ENCODE measurements around the gene TTC12. TPM values are rescaled to one million over a fixed set of nuclear protein-coding genes. Genes with fewer than 3 reads are reported as not detected.

Gene TTC12
- total and polyA plus RNA-seq, 2 of the 13 experiments (the other 11 are each of a cell fraction or from before 2014, with no cell fraction given): 5.4 to 11.6 TPM

- ATAC-seq (no peak), DNase-seq (ENCODE audit: low spot score) (no peak), FAIRE-seq (no peak)
- in situ Hi-C loops (cut with HindIII; ENCODE audit: extremely low pct_ligation_motif_present, low pct_unique_long_range_greater_than_20kb) (no loop called here), intact Hi-C loops (cut with micrococcal nuclease; ENCODE audit: unreplicated experiment) (no loop called here)
- TF ChIP-seq HOXD1 (CRISPR knock-in tag; IDR thresholded peaks at IDR 0.05) (no peak), HNRNPUL1 (IDR thresholded peaks at IDR 0.05; ENCODE audit: low read depth, low read length) (no peak), ZNF558 (CRISPR knock-in tag; IDR thresholded peaks at IDR 0.05; ENCODE audit: borderline replicate concordance) (no peak), KMT2A (CRISPR knock-in tag; IDR thresholded peaks at IDR 0.05) (no peak), MIER2 (CRISPR knock-in tag; IDR thresholded peaks at IDR 0.05) (no peak), TIGD3 (CRISPR knock-in tag; IDR thresholded peaks at IDR 0.05; ENCODE audit: borderline replicate concordance) (no peak), ZNF782 (CRISPR knock-in tag; IDR thresholded peaks at IDR 0.05; ENCODE audit: borderline replicate concordance) (no peak), THYN1 (CRISPR knock-in tag; IDR thresholded peaks at IDR 0.05; ENCODE audit: borderline replicate concordance, low read depth) (no peak), ZNF580 (CRISPR knock-in tag; IDR thresholded peaks at IDR 0.05; ENCODE audit: borderline replicate concordance, low read depth) (no peak), ELK4 (CRISPR knock-in tag; IDR thresholded peaks at IDR 0.05; ENCODE audit: borderline replicate concordance) (no peak), ZNF775 (CRISPR knock-in tag; IDR thresholded peaks at IDR 0.05; ENCODE audit: borderline replicate concordance) (no peak), RNF219 (CRISPR knock-in tag; IDR thresholded peaks at IDR 0.05) (no peak), KDM2A (CRISPR knock-in tag; IDR thresholded peaks at IDR 0.05; ENCODE audit: borderline replicate concordance, low read depth) (no peak), GTF3A (CRISPR knock-in tag; conservative IDR thresholded peaks at IDR 0.05) (no peak), ZNF747 (CRISPR knock-in tag; IDR thresholded peaks at IDR 0.05; ENCODE audit: borderline replicate concordance) (no peak)
- H3K4me3 ChIP-seq (replicated peaks in 1 of 3; ENCODE audit: insufficient read depth in 1 of 3, low read depth in 2 of 3, low read length in 3 of 3): no peak overlapping the region
- ChIA-PET POLR2A (no interaction called here), CTCF (ENCODE audit: low intra/inter-chr PET ratio, low total read pairs) (no interaction called here)
- H3K36me3 ChIP-seq (replicated peaks in 1 of 2; ENCODE audit: control insufficient read depth in 1 of 2, insufficient read depth in 2 of 2, low read length in 2 of 2): no peaks in the 10 kb centered on the region; a peak in 1 of 5 replicates
- no peak overlapping the region for H3K4me2 ChIP-seq (ENCODE audit: low read depth, low read length)
- no peak overlapping the region for H2AFZ ChIP-seq (ENCODE audit: low read length)
- 100% methylated on average over 1 of the region's 1 CpG for whole genome bisulfite sequencing (ENCODE audit: low lambda C conversion rate)
- H3K79me2 ChIP-seq (ENCODE audit: insufficient read depth, low read length): peaks cover 3% of the 10 kb centered on the region
- no peaks in the 10 kb centered on the region for H3K27me3 ChIP-seq (ENCODE audit: control insufficient read depth in 1 of 2, insufficient read depth in 2 of 2, low read length in 2 of 2)
- BruUV-seq (replicated peaks): no TSS peak
- H3K27ac ChIP-seq (ENCODE audit: extremely low read length, insufficient read depth, low read length): no peak overlapping the region
- peaks cover 26% of the 10 kb centered on the region for H3K4me1 ChIP-seq (ENCODE audit: insufficient read depth, low read length)
- no peaks in the 10 kb centered on the region for H4K20me1 ChIP-seq (ENCODE audit: insufficient read depth, low read length)
- no peaks in the 10 kb centered on the region for H3K9me3 ChIP-seq (ENCODE audit: low read length)
- H3K9ac ChIP-seq (ENCODE audit: insufficient read depth, low read depth, low read length): no peak overlapping the region
Measured at GRCh38 chr11:113316256-113316655, 1.9 kb downstream of the TTC12 start.

All from HepG2 (cell line).